HepG2 (cell line): Measurements from ENCODE around the gene PPEF2. TPM values are rescaled to one million over a fixed set of nuclear protein-coding genes. Genes with fewer than 3 reads are reported as not detected.

Experiments used
- DPF2 ChIP-seq: sonication (generic); formaldehyde crosslinking; IDR thresholded peaks from 2 replicates; pipeline ENCODE4 v1.4.0; 2020; ENCODE audit warnings: mild to moderate bottlenecking, low read depth, missing genetic modification reagents, borderline replicate concordance
- ERF ChIP-seq: IDR thresholded peaks from 2 replicates; pipeline ENCODE4 v1.6.1; 2018; ENCODE audit warnings: missing biosample characterization, missing genetic modification reagents
- GABPB1 ChIP-seq: IDR thresholded peaks from 2 replicates; pipeline ENCODE4 v1.6.1; 2016; ENCODE audit warnings: mild to moderate bottlenecking, missing genetic modification reagents, moderate library complexity, missing compliant biosample characterization
- GTF2F1 ChIP-seq: fragments of 150-350 bp; IDR thresholded peaks from 2 replicates; pipeline ENCODE4 v1.6.1; 2014; ENCODE audit warnings: low read length
- HNRNPLL ChIP-seq: fragments of 200-400 bp; formaldehyde crosslinking; IDR thresholded peaks from 2 replicates; pipeline ENCODE4 v1.6.1; 2017; ENCODE audit warnings: mild to moderate bottlenecking, low read depth, low read length; ENCODE audit not compliant: poor library complexity, severe bottlenecking
- KMT2B ChIP-seq: IDR thresholded peaks from 2 replicates; pipeline ENCODE4 v1.6.1; 2016; ENCODE audit warnings: missing genetic modification reagents, missing compliant biosample characterization
- MED1 ChIP-seq: sonication (generic); formaldehyde crosslinking; IDR thresholded peaks from 2 replicates; pipeline ENCODE4 v1.4.0; 2020; ENCODE audit warnings: missing genetic modification reagents
- MTA3 ChIP-seq: sonication (generic); formaldehyde crosslinking; IDR thresholded peaks from 2 replicates; pipeline ENCODE4 v1.4.0; 2020; ENCODE audit warnings: missing genetic modification reagents
- NCOA1 ChIP-seq: sonication (generic); formaldehyde crosslinking; IDR thresholded peaks from 2 replicates; pipeline ENCODE4 v1.9.0; 2021; ENCODE audit warnings: missing genetic modification reagents
- SPEN ChIP-seq: sonication (generic); formaldehyde crosslinking; IDR thresholded peaks from 2 replicates; pipeline ENCODE4 v1.5.1; 2020; ENCODE audit warnings: low read depth, mild to moderate bottlenecking, missing genetic modification reagents
- STAG1 ChIP-seq: sonication (generic); formaldehyde crosslinking; IDR thresholded peaks from 2 replicates; pipeline ENCODE4 v1.4.0; 2020; ENCODE audit warnings: missing genetic modification reagents
- TARDBP ChIP-seq: sonication (generic); formaldehyde crosslinking; IDR thresholded peaks from 2 replicates; pipeline ENCODE4 v1.8.0; 2022; ENCODE audit warnings: mild to moderate bottlenecking, missing genetic modification reagents
- XRCC5 ChIP-seq: fragments of 200-400 bp; formaldehyde crosslinking; optimal IDR thresholded peaks from 2 replicates; pipeline ENCODE3; 2017; ENCODE audit warnings: mild to moderate bottlenecking, low read length
- ZNF615 ChIP-seq: sonication (generic); formaldehyde crosslinking; IDR thresholded peaks from 2 replicates; pipeline ENCODE4 v1.5.0; 2020; ENCODE audit warnings: mild to moderate bottlenecking, missing genetic modification reagents, borderline replicate concordance
- ZNF737 ChIP-seq: sonication (generic); formaldehyde crosslinking; IDR thresholded peaks from 2 replicates; pipeline ENCODE4 v1.5.0; 2020; ENCODE audit warnings: missing genetic modification reagents, mild to moderate bottlenecking, borderline replicate concordance
- ZNF761 ChIP-seq: sonication (generic); formaldehyde crosslinking; conservative IDR thresholded peaks from 2 replicates; pipeline ENCODE4 v1.4.0; 2020; ENCODE audit warnings: mild to moderate bottlenecking, missing genetic modification reagents
- ZNF768 ChIP-seq: sonication (generic); formaldehyde crosslinking; IDR thresholded peaks from 2 replicates; pipeline ENCODE4 v1.4.0; 2020; ENCODE audit warnings: missing genetic modification reagents
- ZNF790 ChIP-seq: sonication (generic); formaldehyde crosslinking; IDR thresholded peaks from 2 replicates; pipeline ENCODE4 v1.8.0; 2022; ENCODE audit warnings: missing genetic modification reagents, mild to moderate bottlenecking, borderline replicate concordance
- ZNF891 ChIP-seq: sonication (generic); formaldehyde crosslinking; IDR thresholded peaks from 2 replicates; pipeline ENCODE4 v1.5.0; 2020; ENCODE audit warnings: mild to moderate bottlenecking, missing genetic modification reagents
- polyA plus RNA-seq, 8 experiments: library from polyadenylated mRNA; depleted of rRNA in 3 of 8; stranded (reverse) in 7 of 8; unstranded in 1 of 8; fragments of >200 nt; fragmentation: Illumina TruSeq in 4 of 8; extraction: Trizol in 4 of 8; gene quantifications; 2 replicates each; pipeline versions ENCODE4 v1.2.1 to v1.2.3, GENCODE V29; 2011 to 2016; ENCODE audit warnings: low read depth in 4 of 8, missing spikeins in 1 of 8, mixed read lengths in 1 of 8; ENCODE audit not compliant: insufficient read depth in 1 of 8
- total RNA-seq, 5 experiments: library from RNA; depleted of rRNA; stranded (reverse); fragments of >200 nt; fragmentation: Illumina TruSeq; extraction: Trizol; gene quantifications; 2 replicates each; pipeline ENCODE4 v1.2.3, GENCODE V29; 2016; ENCODE audit warnings: low read depth in 1 of 5
- TF ChIP-seq, protein P1 (sequence below): sonication (generic); formaldehyde crosslinking; IDR thresholded peaks from 2 replicates; pipeline ENCODE4 v1.8.0; 2022; ENCODE audit warnings: missing genetic modification reagents, mild to moderate bottlenecking, borderline replicate concordance
- TF ChIP-seq, protein P2 (sequence below): sonication (generic); formaldehyde crosslinking; IDR thresholded peaks from 2 replicates; pipeline ENCODE4 v1.5.1; 2020; ENCODE audit warnings: mild to moderate bottlenecking, missing genetic modification reagents, borderline replicate concordance
- TF ChIP-seq, protein P3 (sequence below): sonication (generic); formaldehyde crosslinking; IDR thresholded peaks from 2 replicates; pipeline ENCODE4 v1.8.0; 2022; ENCODE audit warnings: mild to moderate bottlenecking, missing genetic modification reagents, borderline replicate concordance

PPEF2 gene
- total and polyA plus RNA-seq, 2 of the 13 experiments (the other 11 are each of a cell fraction or from before 2014, with no cell fraction given): 0.01 TPM; not detected in 1

DNA sequence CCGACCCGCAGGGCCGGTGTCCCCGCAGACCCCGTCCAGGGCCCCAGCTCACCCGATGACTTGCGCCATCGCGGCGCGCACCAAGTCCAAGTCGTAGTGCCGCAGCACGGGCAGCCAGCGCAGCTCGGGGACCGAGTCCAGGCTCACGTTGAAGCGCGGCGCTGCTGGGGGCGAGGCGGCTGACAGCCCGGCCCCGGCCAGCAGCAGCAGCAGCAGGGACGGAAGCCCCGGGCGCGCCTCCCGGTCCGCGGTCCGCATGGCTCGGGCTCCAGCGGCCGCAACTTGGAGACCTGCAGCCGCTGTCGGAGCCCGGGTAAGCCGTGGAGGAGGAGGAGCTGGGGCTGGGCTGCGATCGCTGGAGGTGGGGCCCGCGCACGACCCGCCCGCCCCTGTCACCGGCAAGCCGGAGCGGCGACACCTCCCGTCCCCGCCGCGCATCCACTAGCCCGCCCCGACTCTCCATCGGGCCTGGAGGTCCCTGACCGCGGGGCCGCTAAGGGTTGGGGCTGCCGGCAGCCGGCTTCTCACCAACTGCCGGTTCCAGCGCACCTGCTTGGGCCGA is 38.5 kb upstream of the PPEF2 start, which contains the start of gene NAAA (continued):
- TF ChIP-seq XRCC5 (peak; percentile 70), GTF2F1 (no peak), ZNF790 (CRISPR knock-in tag) (no peak), MTA3 (no peak), ZNF768 (0 out of 2 replicates have a peak, but pooled peaks have one; percentile 11), ZNF761 (CRISPR knock-in tag) (peak; percentile 50; the same call in 1 of the 2 replicates), NCOA1 (CRISPR knock-in tag) (no peak), ZNF737 (CRISPR knock-in tag) (no peak), ERF (peak; percentile 50; the same call in 1 of the 2 replicates), SPEN (CRISPR knock-in tag) (peak; percentile 43; the same call in 1 of the 2 replicates), MED1 (no peak; the same call in 1 of the 2 replicates), HNRNPLL (peak; percentile 92), TARDBP (CRISPR knock-in tag) (0 out of 2 replicates have a peak, but pooled peaks have one; percentile 14), ZNF615 (CRISPR knock-in tag) (no peak), STAG1 (CRISPR knock-in tag) (no peak; the same call in 1 of the 2 replicates), KMT2B (no peak), ZNF891 (CRISPR knock-in tag) (peak; percentile 74), DPF2 (CRISPR knock-in tag) (peak; percentile 31; the same call in 1 of the 2 replicates), GABPB1 (CRISPR knock-in tag) (peak; percentile 63; the same call in 1 of the 2 replicates)
- TF ChIP-seq, protein P1, sequence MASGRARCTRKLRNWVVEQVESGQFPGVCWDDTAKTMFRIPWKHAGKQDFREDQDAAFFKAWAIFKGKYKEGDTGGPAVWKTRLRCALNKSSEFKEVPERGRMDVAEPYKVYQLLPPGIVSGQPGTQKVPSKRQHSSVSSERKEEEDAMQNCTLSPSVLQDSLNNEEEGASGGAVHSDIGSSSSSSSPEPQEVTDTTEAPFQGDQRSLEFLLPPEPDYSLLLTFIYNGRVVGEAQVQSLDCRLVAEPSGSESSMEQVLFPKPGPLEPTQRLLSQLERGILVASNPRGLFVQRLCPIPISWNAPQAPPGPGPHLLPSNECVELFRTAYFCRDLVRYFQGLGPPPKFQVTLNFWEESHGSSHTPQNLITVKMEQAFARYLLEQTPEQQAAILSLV (CRISPR knock-in tag): peak; percentile 60; the same call in 1 of the 2 replicates
- TF ChIP-seq, protein P2, sequence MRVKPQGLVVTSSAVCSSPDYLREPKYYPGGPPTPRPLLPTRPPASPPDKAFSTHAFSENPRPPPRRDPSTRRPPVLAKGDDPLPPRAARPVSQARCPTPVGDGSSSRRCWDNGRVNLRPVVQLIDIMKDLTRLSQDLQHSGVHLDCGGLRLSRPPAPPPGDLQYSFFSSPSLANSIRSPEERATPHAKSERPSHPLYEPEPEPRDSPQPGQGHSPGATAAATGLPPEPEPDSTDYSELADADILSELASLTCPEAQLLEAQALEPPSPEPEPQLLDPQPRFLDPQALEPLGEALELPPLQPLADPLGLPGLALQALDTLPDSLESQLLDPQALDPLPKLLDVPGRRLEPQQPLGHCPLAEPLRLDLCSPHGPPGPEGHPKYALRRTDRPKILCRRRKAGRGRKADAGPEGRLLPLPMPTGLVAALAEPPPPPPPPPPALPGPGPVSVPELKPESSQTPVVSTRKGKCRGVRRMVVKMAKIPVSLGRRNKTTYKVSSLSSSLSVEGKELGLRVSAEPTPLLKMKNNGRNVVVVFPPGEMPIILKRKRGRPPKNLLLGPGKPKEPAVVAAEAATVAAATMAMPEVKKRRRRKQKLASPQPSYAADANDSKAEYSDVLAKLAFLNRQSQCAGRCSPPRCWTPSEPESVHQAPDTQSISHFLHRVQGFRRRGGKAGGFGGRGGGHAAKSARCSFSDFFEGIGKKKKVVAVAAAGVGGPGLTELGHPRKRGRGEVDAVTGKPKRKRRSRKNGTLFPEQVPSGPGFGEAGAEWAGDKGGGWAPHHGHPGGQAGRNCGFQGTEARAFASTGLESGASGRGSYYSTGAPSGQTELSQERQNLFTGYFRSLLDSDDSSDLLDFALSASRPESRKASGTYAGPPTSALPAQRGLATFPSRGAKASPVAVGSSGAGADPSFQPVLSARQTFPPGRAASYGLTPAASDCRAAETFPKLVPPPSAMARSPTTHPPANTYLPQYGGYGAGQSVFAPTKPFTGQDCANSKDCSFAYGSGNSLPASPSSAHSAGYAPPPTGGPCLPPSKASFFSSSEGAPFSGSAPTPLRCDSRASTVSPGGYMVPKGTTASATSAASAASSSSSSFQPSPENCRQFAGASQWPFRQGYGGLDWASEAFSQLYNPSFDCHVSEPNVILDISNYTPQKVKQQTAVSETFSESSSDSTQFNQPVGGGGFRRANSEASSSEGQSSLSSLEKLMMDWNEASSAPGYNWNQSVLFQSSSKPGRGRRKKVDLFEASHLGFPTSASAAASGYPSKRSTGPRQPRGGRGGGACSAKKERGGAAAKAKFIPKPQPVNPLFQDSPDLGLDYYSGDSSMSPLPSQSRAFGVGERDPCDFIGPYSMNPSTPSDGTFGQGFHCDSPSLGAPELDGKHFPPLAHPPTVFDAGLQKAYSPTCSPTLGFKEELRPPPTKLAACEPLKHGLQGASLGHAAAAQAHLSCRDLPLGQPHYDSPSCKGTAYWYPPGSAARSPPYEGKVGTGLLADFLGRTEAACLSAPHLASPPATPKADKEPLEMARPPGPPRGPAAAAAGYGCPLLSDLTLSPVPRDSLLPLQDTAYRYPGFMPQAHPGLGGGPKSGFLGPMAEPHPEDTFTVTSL (CRISPR knock-in tag): no peak; the same call in 1 of the 2 replicates
- TF ChIP-seq, protein P3, sequence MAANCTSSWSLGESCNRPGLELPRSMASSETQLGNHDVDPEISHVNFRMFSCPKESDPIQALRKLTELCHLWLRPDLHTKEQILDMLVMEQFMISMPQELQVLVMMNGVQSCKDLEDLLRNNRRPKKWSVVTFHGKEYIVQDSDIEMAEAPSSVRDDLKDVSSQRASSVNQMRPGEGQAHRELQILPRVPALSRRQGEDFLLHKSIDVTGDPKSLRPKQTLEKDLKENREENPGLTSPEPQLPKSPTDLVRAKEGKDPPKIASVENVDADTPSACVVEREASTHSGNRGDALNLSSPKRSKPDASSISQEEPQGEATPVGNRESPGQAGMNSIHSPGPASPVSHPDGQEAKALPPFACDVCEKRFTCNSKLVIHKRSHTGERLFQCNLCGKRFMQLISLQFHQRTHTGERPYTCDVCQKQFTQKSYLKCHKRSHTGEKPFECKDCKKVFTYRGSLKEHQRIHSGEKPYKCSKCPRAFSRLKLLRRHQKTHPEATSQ (CRISPR knock-in tag): no peak
